Adipose tissue (tissue), 3 donors: Measurements from ENCODE around the gene COL1A1. TPM values are rescaled to one million over a fixed set of nuclear protein-coding genes. Genes with fewer than 3 reads are reported as not detected.

Experiments used
- H3K27ac ChIP-seq: one replicate; pipeline ENCODE4 v1.5.1; 2013; ENCODE audit warnings: low read depth, low read length
- WGBS, 3 donors: extraction: QIAGEN DNeasy Blood & Tissue Kit; methylation state at CpG; one replicate each; pipeline ENCODE4 v1.1.7; 2013; 5-methylcytosine and 5-hydroxymethylcytosine counted together
- polyA plus RNA-seq, 3 donors: library from polyadenylated mRNA; stranded (reverse); fragments of 200-250 nt; gene quantifications; one replicate each; pipeline ENCODE4 v1.2.3, GENCODE V29; 2013
- donor health status: healthy with polysubstance abuse.
- donor health status: Bipolar disorder and iron deficiency.
- donor health status: healthy.

Gene COL1A1
- polyA plus RNA-seq = 100 to 1,000 TPM in 2 of 3 donors, 10 to 100 TPM in 1; 29.6 to 209 (median 106) TPM

DNA sequence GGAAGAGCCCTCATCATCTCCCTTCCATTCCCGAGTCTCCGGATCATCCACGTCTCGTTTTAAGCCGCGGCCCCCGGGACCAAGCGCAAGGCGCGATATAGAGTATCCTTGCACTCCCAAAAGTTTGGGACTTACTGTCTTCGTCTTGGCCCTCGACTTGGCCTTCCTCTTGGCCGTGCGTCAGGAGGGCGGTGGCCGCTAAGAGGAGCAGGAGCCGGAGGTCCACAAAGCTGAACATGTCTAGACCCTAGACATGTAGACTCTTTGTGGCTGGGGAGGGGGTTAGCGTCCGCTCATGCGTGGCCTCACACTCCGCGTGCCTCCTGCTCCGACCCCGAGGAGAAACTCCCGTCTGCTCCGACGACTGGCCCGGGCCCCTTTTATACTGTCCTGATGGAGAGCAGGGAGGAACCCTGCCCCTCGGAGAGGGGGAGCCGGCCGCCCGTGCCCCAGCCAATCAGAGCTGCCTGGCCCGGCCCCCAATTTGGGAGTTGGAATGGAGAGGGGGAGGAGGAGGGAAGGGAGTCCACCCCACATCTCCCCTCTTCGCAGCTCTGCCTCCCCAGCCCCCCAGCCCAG lies at the start of gene COL1A1:
Gene COL1A1, minus strand, starts transcription at position 356 of the 579 bp plus-strand sequence. Its CDS starts 118 bp downstream, at position 238.
- WGBS, 3 donors = 2 to 8% (median 5%) methylated on average over 30 to 34 of the region's 34 CpGs
- H3K27ac ChIP-seq = no peak within 1 kb of the TSS

- H3K27ac ChIP-seq = no peak overlapping the region
- 71 to 93% (median 72%) methylated on average over 2 of the region's 2 CpGs for WGBS, 3 donors
These were observed 46.8 kb upstream of the COL1A1 start for GRCh38 chr17:50248255-50248654.

GRCh38 chr17:50244771-50245170 lies 43.3 kb upstream of the COL1A1 start:
- H3K27ac ChIP-seq = no peak overlapping the region
- 84 to 89% (median 86%) methylated on average over 6 of the region's 6 CpGs for WGBS, 3 donors

- no peak overlapping the region for H3K27ac ChIP-seq
- WGBS, 3 donors = 71 to 87% (median 83%) methylated on average over 5 of the region's 5 CpGs
These were observed 40.0 kb upstream of the COL1A1 start for GRCh38 chr17:50241431-50241830.

GRCh38 chr17:50240851-50241250 lies 39.4 kb upstream of the COL1A1 start:
- 77 to 90% (median 79%) methylated on average over 1 of the region's 1 CpG for WGBS, 3 donors
- H3K27ac ChIP-seq = no peak overlapping the region

DNA sequence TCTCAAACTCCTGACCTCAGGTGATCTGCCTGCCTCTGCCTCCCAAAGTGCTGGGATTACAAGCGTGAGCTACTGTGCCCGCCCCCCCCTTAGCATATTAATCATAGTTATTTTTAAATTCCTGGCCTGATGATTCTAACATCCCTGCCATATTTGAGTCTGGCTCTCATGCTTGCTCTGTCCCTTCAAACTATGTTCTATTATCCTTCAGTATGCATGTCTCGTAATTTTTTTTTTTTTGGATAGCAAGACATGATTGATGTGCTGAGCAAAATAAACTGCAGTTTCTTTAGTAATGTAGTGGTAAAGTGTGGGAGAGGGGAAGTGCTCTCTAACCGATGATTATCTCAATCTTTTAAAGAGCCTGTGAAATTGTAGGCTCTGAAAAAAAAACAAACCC lies 38.5 kb upstream of the COL1A1 start:
- 28 to 50% (median 47%) methylated on average over 4 of the region's 4 CpGs for WGBS, 3 donors

GRCh38 chr17:50238601-50239280 lies 37.3 kb upstream of the COL1A1 start:
- 41 to 55% (median 47%) methylated on average over 9 of the region's 9 CpGs for WGBS, 3 donors
- no peak overlapping the region for H3K27ac ChIP-seq

More for the DNA sequence above, 38.5 kb upstream of the COL1A1 start:
- H3K27ac ChIP-seq = no peak overlapping the region

DNA sequence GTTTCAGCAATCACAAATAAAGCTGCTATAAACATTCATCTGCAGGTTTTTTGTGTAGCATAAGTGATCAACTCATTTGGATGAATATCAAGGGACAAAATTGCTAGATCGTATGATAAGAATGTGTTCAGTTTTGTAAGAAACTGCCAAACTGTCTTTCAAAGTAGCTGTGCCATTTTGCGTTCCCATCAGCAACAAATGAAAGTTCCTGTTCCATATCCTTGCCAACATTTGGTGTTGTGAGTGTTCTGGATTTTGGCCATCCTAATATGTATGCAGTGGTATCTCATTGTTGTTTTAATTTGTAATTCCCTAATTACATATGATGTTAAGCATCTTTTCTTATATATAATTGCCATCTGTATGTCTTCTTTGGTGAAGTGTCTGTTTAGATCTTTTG lies 36.5 kb upstream of the COL1A1 start:
- 41 to 51% (median 48%) methylated on average over 2 of the region's 2 CpGs for whole genome bisulfite sequencing, 3 donors
- H3K27ac ChIP-seq = no peak overlapping the region

- H3K27ac ChIP-seq = no peak overlapping the region
These were observed 33.1 kb upstream of the COL1A1 start for GRCh38 chr17:50234581-50234980.

GRCh38 chr17:50225701-50226240 lies 24.3 kb upstream of the COL1A1 start:
- 70 to 81% (median 76%) methylated on average over 3 of the region's 3 CpGs for WGBS, 3 donors
- H3K27ac ChIP-seq = no peak overlapping the region

DNA sequence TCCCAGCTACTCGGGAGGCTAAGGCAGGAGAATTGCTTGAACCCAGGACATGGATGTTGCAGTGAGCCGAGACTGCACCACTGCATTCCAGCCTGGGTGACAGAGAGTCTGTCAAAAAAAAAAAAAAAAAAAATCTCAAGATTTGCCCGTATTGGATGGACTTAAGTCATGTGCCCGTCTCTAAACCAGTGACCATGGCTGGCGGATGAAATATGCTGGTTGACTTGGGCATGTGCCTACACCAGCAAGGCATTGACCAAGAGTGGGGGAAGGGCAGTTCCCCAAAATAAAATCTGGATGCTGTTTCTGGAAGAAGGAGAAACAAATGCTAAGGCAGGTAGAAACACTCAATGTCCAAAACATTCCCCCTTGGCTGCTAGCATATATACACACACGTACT lies 21.5 kb upstream of the COL1A1 start:
- WGBS, 3 donors = 80 to 86% (median 82%) methylated on average over 6 of the region's 6 CpGs
- H3K27ac ChIP-seq = no peak overlapping the region

GRCh38 chr17:50221864-50222545 lies 20.6 kb upstream of the COL1A1 start:
- WGBS, 3 donors = 54 to 80% (median 61%) methylated on average over 8 of the region's 8 CpGs
- H3K27ac ChIP-seq = peak overlapping the region; percentile 69

GRCh38 chr17:50221266-50221863 lies 19.9 kb upstream of the COL1A1 start:
- 55 to 84% (median 63%) methylated on average over 9 of the region's 9 CpGs for WGBS, 3 donors
- H3K27ac ChIP-seq = no peak overlapping the region

GRCh38 chr17:50220811-50221210 lies 19.4 kb upstream of the COL1A1 start:
- WGBS, 3 donors = 74 to 81% (median 81%) methylated on average over 15 of the region's 15 CpGs
- H3K27ac ChIP-seq = no peak overlapping the region

GRCh38 chr17:50219939-50220465 lies 18.6 kb upstream of the COL1A1 start:
- 32 to 58% (median 47%) methylated on average over 4 of the region's 4 CpGs for WGBS, 3 donors
- H3K27ac ChIP-seq = no peak overlapping the region

DNA sequence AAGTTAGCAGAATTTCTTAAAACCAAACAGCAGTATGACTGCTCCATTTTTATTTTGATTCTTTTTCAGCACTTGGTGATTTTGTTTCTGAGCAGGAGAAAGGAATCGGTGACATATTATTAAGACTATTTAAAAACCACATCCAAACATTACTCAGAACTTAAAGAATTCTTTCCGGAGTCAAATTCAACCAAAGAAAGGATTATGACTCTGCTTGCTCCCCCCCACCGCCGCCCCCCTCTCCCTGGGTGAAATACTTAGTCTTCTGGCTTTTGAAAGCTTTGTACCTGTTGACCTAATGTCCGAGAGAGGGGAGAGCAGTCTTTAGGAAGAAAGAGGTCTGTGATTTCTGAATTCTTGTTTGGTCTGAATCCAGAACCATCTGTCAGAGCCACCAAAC lies 17.9 kb upstream of the COL1A1 start:
- WGBS, 3 donors = 52 to 64% (median 53%) methylated on average over 5 of the region's 5 CpGs
- H3K27ac ChIP-seq = no peak overlapping the region

GRCh38 chr17:50218771-50219315 lies 17.4 kb upstream of the COL1A1 start:
- no peak overlapping the region for H3K27ac ChIP-seq
- 50 to 79% (median 73%) methylated on average over 1 of the region's 1 CpG for WGBS, 3 donors

GRCh38 chr17:50218071-50218759 lies 16.8 kb upstream of the COL1A1 start:
- WGBS, 3 donors = 51 to 65% (median 51%) methylated on average over 3 of the region's 3 CpGs
- H3K27ac ChIP-seq = no peak overlapping the region
